T-cell (primary cell): Measurements from ENCODE around the gene HOXA9. TPM values are rescaled to one million over a fixed set of nuclear protein-coding genes. Genes with fewer than 3 reads are reported as not detected.

Experiments used
- ATAC-seq, 4 experiments: fragments of 200-7000 bp in 3 of 4; fragments of 150-1000 bp in 1 of 4; cut with Tn5 transposase; replicated peaks in 1 of 4; 1 replicate in 3 of 4; 2 replicates in 1 of 4; pipeline ENCODE4 v1.10.0; 2021; ENCODE audit warnings: moderate library complexity in 3 of 4, mild to moderate bottlenecking in 2 of 4, moderate number of reproducible peaks in 1 of 4
- CTCF ChIA-PET, 2 donors: fragments of 300-600 bp; sonication (Branson Sonifier 250); formaldehyde crosslinking; loops; one replicate each; lab custom pipeline; 2022; ENCODE audit warnings: antibody characterized with exemption in 2 of 2; lab: Charles Lee
- POLR2A ChIA-PET, 2 donors: fragments of 300-600 bp; sonication (Branson Sonifier 250); formaldehyde crosslinking; loops; one replicate each; lab custom pipeline; 2022; ENCODE audit warnings: antibody characterized with exemption in 2 of 2; lab: Charles Lee
- DNase-seq, 35 experiments: peaks; one replicate each; pipeline versions ENCODE4 v3.0.0 to v3.0.0-alpha.2; 2013 to 2023
- H3K27ac ChIP-seq: one replicate; pipeline ENCODE4 v1.5.1; 2013; ENCODE audit warnings: low read length
- H3K27me3 ChIP-seq, 2 experiments: replicated peaks in 1 of 2; 1 replicate in 1 of 2; 2 replicates in 1 of 2; pipeline versions ENCODE4 v1.6.1 to v1.7.0; 2013; ENCODE audit warnings: low read length in 1 of 2, mixed read lengths in 1 of 2; ENCODE audit not compliant: control insufficient read depth in 2 of 2, insufficient read depth in 2 of 2; ENCODE audit errors: extremely low read depth in 1 of 2
- H3K36me3 ChIP-seq, 2 donors: 1 replicate in 1 of 2; 2 replicates in 1 of 2; pipeline versions ENCODE4 v1.6.1 to v1.7.0; 2013; ENCODE audit warnings: low read length in 1 of 2; ENCODE audit not compliant: control insufficient read depth in 2 of 2, insufficient read depth in 1 of 2; ENCODE audit errors: extremely low read depth in 1 of 2
- H3K4me1 ChIP-seq, 2 experiments: 1 replicate in 1 of 2; 2 replicates in 1 of 2; pipeline versions ENCODE4 v1.6.1 to v1.7.0; 2013; ENCODE audit warnings: low read length in 2 of 2, mixed read lengths in 1 of 2; ENCODE audit not compliant: insufficient read depth in 2 of 2, control insufficient read depth in 1 of 2; ENCODE audit errors: extremely low read depth in 1 of 2
- H3K4me3 ChIP-seq, 2 donors: 1 replicate in 1 of 2; 2 replicates in 1 of 2; pipeline versions ENCODE4 v1.5.1 to v1.7.0; 2013; ENCODE audit warnings: mild to moderate bottlenecking in 2 of 2, low read length in 1 of 2, moderate library complexity in 1 of 2; ENCODE audit not compliant: control insufficient read depth in 1 of 2; ENCODE audit errors: extremely low read depth in 1 of 2
- H3K9me3 ChIP-seq: 2 replicates; pipeline ENCODE4 v1.7.0; 2013
- H3K27ac Mint-ChIP-seq, 2 donors: one replicate each; pipeline ENCODE4 v1.8.0; 2020 to 2021; ENCODE audit warnings: mild to moderate bottlenecking in 2 of 2, mixed read lengths in 2 of 2
- H3K27me3 Mint-ChIP-seq, 2 donors: one replicate each; pipeline ENCODE4 v1.8.0; 2021 to 2022; ENCODE audit warnings: mixed read lengths in 2 of 2
- H3K36me3 Mint-ChIP-seq: one replicate; pipeline ENCODE4 v1.8.0; 2021; ENCODE audit warnings: mixed read lengths
- H3K4me1 Mint-ChIP-seq, 3 donors: one replicate each; pipeline ENCODE4 v1.8.0; 2020 to 2022; ENCODE audit warnings: mixed read lengths in 3 of 3, mild to moderate bottlenecking in 1 of 3
- H3K4me3 Mint-ChIP-seq, 3 donors: one replicate each; pipeline ENCODE4 v1.8.0; 2020 to 2022; ENCODE audit warnings: mild to moderate bottlenecking in 3 of 3, mixed read lengths in 3 of 3, moderate library complexity in 3 of 3
- H3K9me3 Mint-ChIP-seq, 3 donors: one replicate each; pipeline ENCODE4 v1.8.0; 2020 to 2022; ENCODE audit warnings: mixed read lengths in 3 of 3
- WGBS: methylation state at CpG from one replicate; pipeline ENCODE4 v1.1.5; 2013; ENCODE audit warnings: missing lambda C conversion rate; ENCODE audit not compliant: insufficient coverage; 5-methylcytosine and 5-hydroxymethylcytosine counted together
- total RNA-seq, 35 experiments: library from RNA in 6 of 35; stranded (reverse) in 6 of 35; fragments of 120-200 nt in 1 of 35; gene quantifications; one replicate each; pipeline versions ENCODE4 v1.2.1 to v1.2.4 and lab custom pipeline; 2013 to 2026

HOXA9 gene
- total RNA-seq, 5 donors from 2014 or later (not counting 1 experiment from before 2014, with no cell fraction given) = 0.57 to 0.95 (median 0.79) TPM

- Mint-ChIP-seq H3K4me3 (no peak overlapping the region), H3K27ac (peak overlapping the region in 1 of 2 donors; percentile 54), H3K27me3 (peaks cover 56 to 85% of the 10 kb centered on the region in 2 donors), H3K4me1 (peaks cover 30 to 34% (median 34%) of the 10 kb centered on the region in 3 donors), H3K36me3 (no peaks in the 10 kb centered on the region), H3K9me3 (no peaks in the 10 kb centered on the region)
- no peaks in the 10 kb centered on the region for H3K9me3 ChIP-seq
- H3K27ac ChIP-seq = no peak overlapping the region
- H3K4me1 ChIP-seq = peaks cover 4 to 63% of the 10 kb centered on the region in 2 experiments
- ATAC-seq = no peak
- peaks cover 11 to 90% of the 10 kb centered on the region in 2 experiments for H3K27me3 ChIP-seq
- DNase-seq = no peak
- ChIA-PET CTCF (interaction anchor here in 1 of 2 donors (0.9 kb wide), 1 partner anchor 309 kb away, joined by 4 read pairs; no protein-coding TSS in a partner anchor), POLR2A (no interaction called here)
- 31% methylated on average over 8 of the region's 12 CpGs for WGBS
- no peaks in the 10 kb centered on the region for H3K36me3 ChIP-seq
- no peak overlapping the region for H3K4me3 ChIP-seq
Measured at GRCh38 chr7:27164045-27164366, 1.3 kb downstream of the HOXA9 start.

GRCh38 chr7:27163288-27164044 lies 1.9 kb downstream of the HOXA9 start:
- H3K27me3 ChIP-seq = peaks cover 13 to 90% of the 10 kb centered on the region in 2 experiments
- no peaks in the 10 kb centered on the region for H3K9me3 ChIP-seq
- H3K4me1 ChIP-seq = peaks cover 2 to 61% of the 10 kb centered on the region in 2 experiments
- no peak overlapping the region for H3K4me3 ChIP-seq
- H3K36me3 ChIP-seq = no peaks in the 10 kb centered on the region
- 46% methylated on average over 18 of the region's 24 CpGs for WGBS
- H3K4me1 Mint-ChIP-seq = peaks cover 30 to 33% (median 32%) of the 10 kb centered on the region in 3 donors
- DNase-seq (no peak), ATAC-seq (no peak)
- POLR2A ChIA-PET = interaction anchor here in 1 of 2 donors (0.6 to 0.7 kb wide), 2 partner anchors 10 to 718 kb away, joined by 3 to 4 read pairs; no protein-coding TSS in a partner anchor
- no peaks in the 10 kb centered on the region for H3K9me3 Mint-ChIP-seq
- CTCF ChIA-PET = interaction anchor here (0.6 to 3.6 kb wide), 17 partner anchors 8 to 1306 kb away, joined by 3 to 59 read pairs (median 4); partner anchors contain the start of gene HOXA3 (in 1 of the 2)
- no peaks in the 10 kb centered on the region for H3K36me3 Mint-ChIP-seq
- H3K27ac Mint-ChIP-seq = no peak overlapping the region
- no peak overlapping the region for H3K4me3 Mint-ChIP-seq
- H3K27ac ChIP-seq = no peak overlapping the region
- peaks cover 56 to 83% of the 10 kb centered on the region in 2 donors for H3K27me3 Mint-ChIP-seq

GRCh38 chr7:27162561-27163287 lies 2.6 kb downstream of the HOXA9 start:
- H3K27me3 ChIP-seq = peaks cover 7 to 90% of the 10 kb centered on the region in 2 experiments
- no peaks in the 10 kb centered on the region for H3K9me3 Mint-ChIP-seq
- CTCF ChIA-PET = interaction anchor here (0.6 to 3.6 kb wide), 22 partner anchors 9 to 1305 kb away, joined by 3 to 59 read pairs (median 5); partner anchors contain the start of gene HOXA3 (in 1 of the 2)
- no peak overlapping the region for H3K27ac Mint-ChIP-seq
- H3K4me3 Mint-ChIP-seq = no peak overlapping the region
- no CpG with 5 or more reads among the region's 7 CpGs for WGBS
- peaks cover 2 to 62% of the 10 kb centered on the region in 2 experiments for H3K4me1 ChIP-seq
- no peak overlapping the region for H3K27ac ChIP-seq
- H3K36me3 Mint-ChIP-seq = no peaks in the 10 kb centered on the region
- no peak for ATAC-seq
- no peaks in the 10 kb centered on the region for H3K9me3 ChIP-seq
- DNase-seq = no peak
- no peak overlapping the region for H3K4me3 ChIP-seq
- H3K36me3 ChIP-seq = no peaks in the 10 kb centered on the region
- peaks cover 33 to 37% (median 37%) of the 10 kb centered on the region in 3 donors for H3K4me1 Mint-ChIP-seq
- POLR2A ChIA-PET = interaction anchor here in 1 of 2 donors (0.6 to 0.7 kb wide), 5 partner anchors 10 to 1306 kb away, joined by 3 to 8 read pairs (median 3); no protein-coding TSS in a partner anchor
- H3K27me3 Mint-ChIP-seq = peaks cover 56 to 83% of the 10 kb centered on the region in 2 donors

- H3K27me3 ChIP-seq = peaks cover 2 to 91% of the 10 kb centered on the region in 2 experiments
- H3K4me3 Mint-ChIP-seq = no peak overlapping the region
- 66% methylated on average over 22 of the region's 30 CpGs for WGBS
- H3K27ac Mint-ChIP-seq = no peak overlapping the region
- H3K4me3 ChIP-seq = no peak overlapping the region
- no peaks in the 10 kb centered on the region for H3K9me3 Mint-ChIP-seq
- H3K9me3 ChIP-seq = no peaks in the 10 kb centered on the region
- H3K27ac ChIP-seq = no peak overlapping the region
- no peak for ATAC-seq
- DNase-seq = peak in 1 of 35 experiments; percentile 20
- H3K4me1 ChIP-seq = peaks cover 2 to 63% of the 10 kb centered on the region in 2 experiments
- peaks cover 31 to 39% (median 38%) of the 10 kb centered on the region in 3 donors for H3K4me1 Mint-ChIP-seq
- POLR2A ChIA-PET = interaction anchor here in 1 of 2 donors (0.6 kb wide), 5 partner anchors 14 to 1305 kb away, joined by 3 to 8 read pairs (median 3); no protein-coding TSS in a partner anchor
- no peaks in the 10 kb centered on the region for H3K36me3 Mint-ChIP-seq
- peaks cover 56 to 83% of the 10 kb centered on the region in 2 donors for H3K27me3 Mint-ChIP-seq
- CTCF ChIA-PET = interaction anchor here (0.6 to 3.6 kb wide), 25 partner anchors 10 to 1305 kb away, joined by 3 to 59 read pairs (median 6); no protein-coding TSS in a partner anchor
- H3K36me3 ChIP-seq = no peaks in the 10 kb centered on the region
Measured at GRCh38 chr7:27161721-27162560, 3.4 kb downstream of the HOXA9 start.

- Histone ChIP-seq H3K27me3 (peaks cover 2 to 90% of the 10 kb centered on the region in 2 experiments), H3K4me3 (peak overlapping the region; percentile 57 to 81), H3K9me3 (no peaks in the 10 kb centered on the region), H3K27ac (no peak overlapping the region), H3K36me3 (no peaks in the 10 kb centered on the region), H3K4me1 (peaks cover 2 to 61% of the 10 kb centered on the region in 2 experiments)
- ChIA-PET POLR2A (interaction anchor here in 1 of 2 donors (0.6 to 1.0 kb wide), 2 partner anchors 13 to 75 kb away, joined by 3 read pairs; no protein-coding TSS in a partner anchor), CTCF (interaction anchor here (0.5 to 3.6 kb wide), 38 partner anchors 9 to 1304 kb away, joined by 3 to 59 read pairs (median 4); partner anchors contain the start of gene HOXA3 (in 1 of the 2))
- Mint-ChIP-seq H3K4me3 (peak overlapping the region; percentile 43 to 73 (median 63)), H3K27me3 (peaks cover 52 to 82% of the 10 kb centered on the region in 2 donors), H3K9me3 (no peaks in the 10 kb centered on the region), H3K27ac (no peak overlapping the region), H3K4me1 (peaks cover 33 to 40% (median 40%) of the 10 kb centered on the region in 3 donors), H3K36me3 (no peaks in the 10 kb centered on the region)
- ATAC-seq (peak in 1 of 4 experiments; percentile 2), DNase-seq (no peak)
- 0% methylated on average over 7 of the region's 27 CpGs for WGBS
Measured at GRCh38 chr7:27161214-27161720, 4.1 kb downstream of the HOXA9 start.
